ENCODE data around the gene CEND1.

The CEND1 gene

GRCh38 chr11:778976-779954 is 10.6 kb downstream of the CEND1 start:
- H3K27me3 ChIP-seq (ENCODE audit: insufficient read depth, low read length, poor library complexity, severe bottlenecking), result no peaks in the 10 kb centered on the region
- H3K9ac ChIP-seq (ENCODE audit: low read depth, low read length, poor library complexity, severe bottlenecking), result no peak overlapping the region
- no peaks in the 10 kb centered on the region for H3K9me2 ChIP-seq (replicated peaks; ENCODE audit: low read depth, low read length)
- H3K36me3 ChIP-seq (ENCODE audit: insufficient read depth, low read length), result no peaks in the 10 kb centered on the region
- H3K4me2 ChIP-seq (ENCODE audit: low read depth, low read length, poor library complexity, severe bottlenecking), result peak overlapping the region; percentile 79
- no peak for TF ChIP-seq CTCF (conservative IDR thresholded peaks at IDR 0.05; ENCODE audit: low read length)
- no peak for TF ChIP-seq EZH2phosphoT487 (IDR thresholded peaks at IDR 0.05; ENCODE audit: borderline replicate concordance)
- no peak overlapping the region for H2AFZ ChIP-seq (ENCODE audit: low read length)
- H3K79me2 ChIP-seq (ENCODE audit: insufficient read depth, low read length), result peaks cover 46% of the 10 kb centered on the region
- no peaks in the 10 kb centered on the region for H3F3A ChIP-seq (ENCODE audit: low read depth)
- peaks cover 23% of the 10 kb centered on the region for H3K4me1 ChIP-seq (ENCODE audit: insufficient read depth, low read length, poor library complexity, severe bottlenecking)
- peaks cover 32% of the 10 kb centered on the region for H4K20me1 ChIP-seq (ENCODE audit: insufficient read depth, low read length, poor library complexity, severe bottlenecking)
- no peaks in the 10 kb centered on the region for H3K9me3 ChIP-seq (ENCODE audit: insufficient read depth, low read depth, low read length)
- no peak overlapping the region for H3K4me3 ChIP-seq (ENCODE audit: low read length, poor library complexity, severe bottlenecking)

- no peaks in the 10 kb centered on the region for H3K36me3 ChIP-seq (ENCODE audit: insufficient read depth, low read length)
- H3K79me2 ChIP-seq (ENCODE audit: insufficient read depth, low read length), result peaks cover 61% of the 10 kb centered on the region
- H3K27me3 ChIP-seq (ENCODE audit: insufficient read depth, low read length, poor library complexity, severe bottlenecking), result no peaks in the 10 kb centered on the region
- H3K4me2 ChIP-seq (ENCODE audit: low read depth, low read length, poor library complexity, severe bottlenecking), result peak within 1 kb of the TSS; percentile 83
- H3F3A ChIP-seq (ENCODE audit: low read depth), result no peaks in the 10 kb centered on the region
- H4K20me1 ChIP-seq (ENCODE audit: insufficient read depth, low read length, poor library complexity, severe bottlenecking), result peaks cover 41% of the 10 kb centered on the region
- TF ChIP-seq EZH2phosphoT487 (IDR thresholded peaks at IDR 0.05; ENCODE audit: borderline replicate concordance) (no peak), CTCF (conservative IDR thresholded peaks at IDR 0.05; ENCODE audit: low read length) (no peak)
- peak within 1 kb of the TSS; percentile 85 for H2AFZ ChIP-seq (ENCODE audit: low read length)
- peak within 1 kb of the TSS; percentile 89 for H3K4me3 ChIP-seq (ENCODE audit: low read length, poor library complexity, severe bottlenecking)
- H3K9ac ChIP-seq (ENCODE audit: low read depth, low read length, poor library complexity, severe bottlenecking), result peak within 1 kb of the TSS; percentile 96
- H3K9me2 ChIP-seq (replicated peaks; ENCODE audit: low read depth, low read length), result no peaks in the 10 kb centered on the region
- H3K9me3 ChIP-seq (ENCODE audit: insufficient read depth, low read depth, low read length), result no peaks in the 10 kb centered on the region
- peaks cover 23% of the 10 kb centered on the region for H3K4me1 ChIP-seq (ENCODE audit: insufficient read depth, low read length, poor library complexity, severe bottlenecking)
These were observed 12.3 kb downstream of the CEND1 start, which contains the start of gene GATD1 for GRCh38 chr11:777288-778255. Gene GATD1 (minus strand): TSS chr11:777487. CDS start chr11:777462, 25 bp downstream.

- Histone ChIP-seq H3K36me3 (ENCODE audit: insufficient read depth, low read length) (no peaks in the 10 kb centered on the region), H2AFZ (ENCODE audit: low read length) (peak overlapping the region; percentile 64), H3F3A (ENCODE audit: low read depth) (no peaks in the 10 kb centered on the region), H3K79me2 (ENCODE audit: insufficient read depth, low read length) (peaks cover 61% of the 10 kb centered on the region), H3K4me3 (ENCODE audit: low read length, poor library complexity, severe bottlenecking) (peak overlapping the region; percentile 89), H3K9ac (ENCODE audit: low read depth, low read length, poor library complexity, severe bottlenecking) (peak overlapping the region; percentile 96), H3K4me2 (ENCODE audit: low read depth, low read length, poor library complexity, severe bottlenecking) (peak overlapping the region; percentile 83), H3K4me1 (ENCODE audit: insufficient read depth, low read length, poor library complexity, severe bottlenecking) (peaks cover 25% of the 10 kb centered on the region), H3K9me3 (ENCODE audit: insufficient read depth, low read depth, low read length) (no peaks in the 10 kb centered on the region), H4K20me1 (ENCODE audit: insufficient read depth, low read length, poor library complexity, severe bottlenecking) (peaks cover 41% of the 10 kb centered on the region), H3K27me3 (ENCODE audit: insufficient read depth, low read length, poor library complexity, severe bottlenecking) (no peaks in the 10 kb centered on the region), H3K9me2 (replicated peaks; ENCODE audit: low read depth, low read length) (no peaks in the 10 kb centered on the region)
- TF ChIP-seq EZH2phosphoT487 (IDR thresholded peaks at IDR 0.05; ENCODE audit: borderline replicate concordance) (no peak), CTCF (conservative IDR thresholded peaks at IDR 0.05; ENCODE audit: low read length) (peak; percentile 20; the same call in 1 of the 2 replicates)
These were observed 13.2 kb downstream of the CEND1 start for GRCh38 chr11:776561-777287.

Data from Loucy (cell line).